Measurements from ENCODE around the gene PODXL.

GRCh38 chr7:131602304-131602993 lies 46.0 kb upstream of the PODXL start:
- TF ChIP-seq CTCF (IDR thresholded peaks at IDR 0.05): no peak
- TF ChIP-seq, protein P1, sequence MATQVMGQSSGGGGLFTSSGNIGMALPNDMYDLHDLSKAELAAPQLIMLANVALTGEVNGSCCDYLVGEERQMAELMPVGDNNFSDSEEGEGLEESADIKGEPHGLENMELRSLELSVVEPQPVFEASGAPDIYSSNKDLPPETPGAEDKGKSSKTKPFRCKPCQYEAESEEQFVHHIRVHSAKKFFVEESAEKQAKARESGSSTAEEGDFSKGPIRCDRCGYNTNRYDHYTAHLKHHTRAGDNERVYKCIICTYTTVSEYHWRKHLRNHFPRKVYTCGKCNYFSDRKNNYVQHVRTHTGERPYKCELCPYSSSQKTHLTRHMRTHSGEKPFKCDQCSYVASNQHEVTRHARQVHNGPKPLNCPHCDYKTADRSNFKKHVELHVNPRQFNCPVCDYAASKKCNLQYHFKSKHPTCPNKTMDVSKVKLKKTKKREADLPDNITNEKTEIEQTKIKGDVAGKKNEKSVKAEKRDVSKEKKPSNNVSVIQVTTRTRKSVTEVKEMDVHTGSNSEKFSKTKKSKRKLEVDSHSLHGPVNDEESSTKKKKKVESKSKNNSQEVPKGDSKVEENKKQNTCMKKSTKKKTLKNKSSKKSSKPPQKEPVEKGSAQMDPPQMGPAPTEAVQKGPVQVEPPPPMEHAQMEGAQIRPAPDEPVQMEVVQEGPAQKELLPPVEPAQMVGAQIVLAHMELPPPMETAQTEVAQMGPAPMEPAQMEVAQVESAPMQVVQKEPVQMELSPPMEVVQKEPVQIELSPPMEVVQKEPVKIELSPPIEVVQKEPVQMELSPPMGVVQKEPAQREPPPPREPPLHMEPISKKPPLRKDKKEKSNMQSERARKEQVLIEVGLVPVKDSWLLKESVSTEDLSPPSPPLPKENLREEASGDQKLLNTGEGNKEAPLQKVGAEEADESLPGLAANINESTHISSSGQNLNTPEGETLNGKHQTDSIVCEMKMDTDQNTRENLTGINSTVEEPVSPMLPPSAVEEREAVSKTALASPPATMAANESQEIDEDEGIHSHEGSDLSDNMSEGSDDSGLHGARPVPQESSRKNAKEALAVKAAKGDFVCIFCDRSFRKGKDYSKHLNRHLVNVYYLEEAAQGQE (IDR thresholded peaks at IDR 0.05; ENCODE audit: insufficient read depth in 1 of 2, low read depth in 2 of 2, low read length in 1 of 2): no peak
